ENCODE measurements around the gene TMEM161B. TPM values are rescaled to one million over a fixed set of nuclear protein-coding genes. Genes with fewer than 3 reads are reported as not detected.

TMEM161B gene
- polyA plus RNA-seq (2013, experiment 1 of 4), result 13.5 TPM
- 13.0 TPM for polyA plus RNA-seq (2013, experiment 2 of 4)
- polyA plus RNA-seq (2013, experiment 3 of 4), result 10.8 TPM
- 13.0 TPM for polyA plus RNA-seq (2013, experiment 4 of 4)

GRCh38 chr5:88268385-88269184 is at the start of gene TMEM161B:
TSS of gene TMEM161B (minus strand) at chr5:88268845. CDS start at chr5:88268723, 122 bp downstream.
- Histone ChIP-seq H3K4me3 (ENCODE audit: insufficient read depth, low read depth, low read length) (peak within 1 kb of the TSS; percentile 58), H3K27ac (ENCODE audit: insufficient read depth, low read depth, low read length, poor library complexity, severe bottlenecking) (no peak within 1 kb of the TSS), H3K27me3 (ENCODE audit: control insufficient read depth, insufficient read depth, low read length, poor library complexity, severe bottlenecking) (no peaks in the 10 kb centered on the region), H3K9me3 (ENCODE audit: control insufficient read depth, low read length) (no peaks in the 10 kb centered on the region), H3K36me3 (ENCODE audit: control insufficient read depth, insufficient read depth, low read length) (peaks cover 4% of the 10 kb centered on the region), H3K4me1 (ENCODE audit: control insufficient read depth, insufficient read depth, low read length) (peaks cover 8% of the 10 kb centered on the region)
- WGBS, 2 experiments, result 2 to 3% methylated on average over 40 of the region's 46 CpGs

GRCh38 chr5:88304356-88304755 is 35.7 kb upstream of the TMEM161B start:
- no peaks in the 10 kb centered on the region for H3K36me3 ChIP-seq (ENCODE audit: control insufficient read depth, insufficient read depth, low read length)
- no peaks in the 10 kb centered on the region for H3K4me1 ChIP-seq (ENCODE audit: control insufficient read depth, insufficient read depth, low read length)
- no peak overlapping the region for H3K27ac ChIP-seq (ENCODE audit: insufficient read depth, low read depth, low read length, poor library complexity, severe bottlenecking)
- no peak overlapping the region for H3K4me3 ChIP-seq (ENCODE audit: insufficient read depth, low read depth, low read length)
- H3K27me3 ChIP-seq (ENCODE audit: control insufficient read depth, insufficient read depth, low read length, poor library complexity, severe bottlenecking), result no peaks in the 10 kb centered on the region
- 51 to 52% methylated on average over 2 of the region's 2 CpGs for WGBS, 2 experiments
- no peaks in the 10 kb centered on the region for H3K9me3 ChIP-seq (ENCODE audit: control insufficient read depth, low read length)

GRCh38 chr5:88298425-88298824 is 29.8 kb upstream of the TMEM161B start:
- Histone ChIP-seq H3K9me3 (ENCODE audit: control insufficient read depth, low read length) (no peaks in the 10 kb centered on the region), H3K36me3 (ENCODE audit: control insufficient read depth, insufficient read depth, low read length) (no peaks in the 10 kb centered on the region), H3K27me3 (ENCODE audit: control insufficient read depth, insufficient read depth, low read length, poor library complexity, severe bottlenecking) (no peaks in the 10 kb centered on the region), H3K27ac (ENCODE audit: insufficient read depth, low read depth, low read length, poor library complexity, severe bottlenecking) (no peak overlapping the region), H3K4me1 (ENCODE audit: control insufficient read depth, insufficient read depth, low read length) (no peaks in the 10 kb centered on the region), H3K4me3 (ENCODE audit: insufficient read depth, low read depth, low read length) (no peak overlapping the region)

GRCh38 chr5:88290801-88291200 is 22.2 kb upstream of the TMEM161B start:
- Histone ChIP-seq H3K27ac (ENCODE audit: insufficient read depth, low read depth, low read length, poor library complexity, severe bottlenecking) (no peak overlapping the region), H3K36me3 (ENCODE audit: control insufficient read depth, insufficient read depth, low read length) (no peaks in the 10 kb centered on the region), H3K4me3 (ENCODE audit: insufficient read depth, low read depth, low read length) (no peak overlapping the region), H3K4me1 (ENCODE audit: control insufficient read depth, insufficient read depth, low read length) (no peaks in the 10 kb centered on the region), H3K27me3 (ENCODE audit: control insufficient read depth, insufficient read depth, low read length, poor library complexity, severe bottlenecking) (no peaks in the 10 kb centered on the region), H3K9me3 (ENCODE audit: control insufficient read depth, low read length) (no peaks in the 10 kb centered on the region)
- WGBS, 2 experiments, result 93 to 97% methylated on average over 2 to 3 of the region's 3 CpGs

- H3K9me3 ChIP-seq (ENCODE audit: control insufficient read depth, low read length), result no peaks in the 10 kb centered on the region
- 86 to 90% methylated on average over 5 of the region's 5 CpGs for WGBS, 2 experiments
- no peaks in the 10 kb centered on the region for H3K27me3 ChIP-seq (ENCODE audit: control insufficient read depth, insufficient read depth, low read length, poor library complexity, severe bottlenecking)
- no peaks in the 10 kb centered on the region for H3K36me3 ChIP-seq (ENCODE audit: control insufficient read depth, insufficient read depth, low read length)
- H3K4me3 ChIP-seq (ENCODE audit: insufficient read depth, low read depth, low read length), result no peak overlapping the region
- H3K4me1 ChIP-seq (ENCODE audit: control insufficient read depth, insufficient read depth, low read length), result no peaks in the 10 kb centered on the region
- H3K27ac ChIP-seq (ENCODE audit: insufficient read depth, low read depth, low read length, poor library complexity, severe bottlenecking), result no peak overlapping the region
Measured at GRCh38 chr5:88288528-88289197, 20.0 kb upstream of the TMEM161B start.

- no peaks in the 10 kb centered on the region for H3K27me3 ChIP-seq (ENCODE audit: control insufficient read depth, insufficient read depth, low read length, poor library complexity, severe bottlenecking)
- no peak overlapping the region for H3K4me3 ChIP-seq (ENCODE audit: insufficient read depth, low read depth, low read length)
- H3K4me1 ChIP-seq (ENCODE audit: control insufficient read depth, insufficient read depth, low read length), result no peaks in the 10 kb centered on the region
- WGBS, 2 experiments, result 90% methylated on average over 3 to 4 of the region's 4 CpGs
- H3K27ac ChIP-seq (ENCODE audit: insufficient read depth, low read depth, low read length, poor library complexity, severe bottlenecking), result no peak overlapping the region
- no peaks in the 10 kb centered on the region for H3K36me3 ChIP-seq (ENCODE audit: control insufficient read depth, insufficient read depth, low read length)
- H3K9me3 ChIP-seq (ENCODE audit: control insufficient read depth, low read length), result no peaks in the 10 kb centered on the region
Measured at GRCh38 chr5:88287846-88288527, 19.3 kb upstream of the TMEM161B start.

GRCh38 chr5:88287302-88287701 is 18.7 kb upstream of the TMEM161B start:
- Histone ChIP-seq H3K4me3 (ENCODE audit: insufficient read depth, low read depth, low read length) (no peak overlapping the region), H3K27ac (ENCODE audit: insufficient read depth, low read depth, low read length, poor library complexity, severe bottlenecking) (no peak overlapping the region), H3K4me1 (ENCODE audit: control insufficient read depth, insufficient read depth, low read length) (no peaks in the 10 kb centered on the region), H3K9me3 (ENCODE audit: control insufficient read depth, low read length) (no peaks in the 10 kb centered on the region), H3K27me3 (ENCODE audit: control insufficient read depth, insufficient read depth, low read length, poor library complexity, severe bottlenecking) (no peaks in the 10 kb centered on the region), H3K36me3 (ENCODE audit: control insufficient read depth, insufficient read depth, low read length) (no peaks in the 10 kb centered on the region)
- 95 to 96% methylated on average over 3 of the region's 3 CpGs for WGBS, 2 experiments

GRCh38 chr5:88283690-88284089 is 15.0 kb upstream of the TMEM161B start:
- Histone ChIP-seq H3K36me3 (ENCODE audit: control insufficient read depth, insufficient read depth, low read length) (no peaks in the 10 kb centered on the region), H3K27me3 (ENCODE audit: control insufficient read depth, insufficient read depth, low read length, poor library complexity, severe bottlenecking) (no peaks in the 10 kb centered on the region), H3K4me3 (ENCODE audit: insufficient read depth, low read depth, low read length) (no peak overlapping the region), H3K27ac (ENCODE audit: insufficient read depth, low read depth, low read length, poor library complexity, severe bottlenecking) (no peak overlapping the region), H3K4me1 (ENCODE audit: control insufficient read depth, insufficient read depth, low read length) (no peaks in the 10 kb centered on the region), H3K9me3 (ENCODE audit: control insufficient read depth, low read length) (no peaks in the 10 kb centered on the region)

GRCh38 chr5:88281322-88281721 is 12.7 kb upstream of the TMEM161B start:
- no peak overlapping the region for H3K27ac ChIP-seq (ENCODE audit: insufficient read depth, low read depth, low read length, poor library complexity, severe bottlenecking)
- no peaks in the 10 kb centered on the region for H3K4me1 ChIP-seq (ENCODE audit: control insufficient read depth, insufficient read depth, low read length)
- no peaks in the 10 kb centered on the region for H3K9me3 ChIP-seq (ENCODE audit: control insufficient read depth, low read length)
- WGBS, 2 experiments, result 91 to 97% methylated on average over 3 of the region's 3 CpGs
- no peaks in the 10 kb centered on the region for H3K36me3 ChIP-seq (ENCODE audit: control insufficient read depth, insufficient read depth, low read length)
- H3K4me3 ChIP-seq (ENCODE audit: insufficient read depth, low read depth, low read length), result no peak overlapping the region
- H3K27me3 ChIP-seq (ENCODE audit: control insufficient read depth, insufficient read depth, low read length, poor library complexity, severe bottlenecking), result no peaks in the 10 kb centered on the region

- H3K4me1 ChIP-seq (ENCODE audit: control insufficient read depth, insufficient read depth, low read length), result no peaks in the 10 kb centered on the region
- H3K4me3 ChIP-seq (ENCODE audit: insufficient read depth, low read depth, low read length), result no peak overlapping the region
- H3K27me3 ChIP-seq (ENCODE audit: control insufficient read depth, insufficient read depth, low read length, poor library complexity, severe bottlenecking), result no peaks in the 10 kb centered on the region
- no peaks in the 10 kb centered on the region for H3K9me3 ChIP-seq (ENCODE audit: control insufficient read depth, low read length)
- no peak overlapping the region for H3K27ac ChIP-seq (ENCODE audit: insufficient read depth, low read depth, low read length, poor library complexity, severe bottlenecking)
- 86 to 91% methylated on average over 1 of the region's 1 CpG for WGBS, 2 experiments
- no peaks in the 10 kb centered on the region for H3K36me3 ChIP-seq (ENCODE audit: control insufficient read depth, insufficient read depth, low read length)
Measured at GRCh38 chr5:88279584-88279983, 10.9 kb upstream of the TMEM161B start.

Measured in ectodermal cell (in vitro differentiated cells).